HS-5 (cell line): ENCODE results near the gene C8A.

Experiments
- DNase-seq: peaks from one replicate; pipeline ENCODE4 v3.0.0-alpha.2; 2012; ENCODE audit warnings: low read depth

The C8A gene

GRCh38 chr1:56966698-56966999, 112.1 kb downstream of the C8A start:
- DNase-seq = no peak

- DNase-seq = no peak
Measured at GRCh38 chr1:56967355-56967754, 112.8 kb downstream of the C8A start.
